HG03095 (cell line): Measurements from ENCODE around the gene CCDC117.
"Not testable (repeated sequence)": the region's sequence is repeated elsewhere in the genome, so short reads cannot be mapped to it uniquely, and the experiment has no call there.

Source experiments
- ATAC-seq: cut with Tn5 transposase; IDR thresholded peaks from one replicate; pipeline ENCODE4 v1.9.1; 2021; ENCODE audit warnings: moderate library complexity; ENCODE audit not compliant: unreplicated experiment

Gene CCDC117

GRCh38 chr22:28799606-28800307, 27.3 kb downstream of the CCDC117 start:
- ATAC-seq: peak; percentile 25

GRCh38 chr22:28800308-28801041, 28.0 kb downstream of the CCDC117 start, which contains the start of gene XBP1:
TSS of gene XBP1 (minus strand) at chr22:28800569.
- ATAC-seq: peak; percentile 76

GRCh38 chr22:28801845-28802594, 29.5 kb downstream of the CCDC117 start:
- ATAC-seq: no peak

- no peak for ATAC-seq
Measured at GRCh38 chr22:28802595-28803123, 30.2 kb downstream of the CCDC117 start.

GRCh38 chr22:28805426-28805825, 32.9 kb downstream of the CCDC117 start:
- not testable (repeated sequence) for ATAC-seq

GRCh38 chr22:28808716-28809355, 36.3 kb downstream of the CCDC117 start:
- no peak for ATAC-seq

- ATAC-seq: no peak
Measured at GRCh38 chr22:28810821-28811491, 38.5 kb downstream of the CCDC117 start.

GRCh38 chr22:28812516-28812915, 40.0 kb downstream of the CCDC117 start:
- no peak for ATAC-seq

- ATAC-seq: no peak
Measured at GRCh38 chr22:28813772-28814518, 41.5 kb downstream of the CCDC117 start.

- no peak for ATAC-seq
Measured at GRCh38 chr22:28815111-28815510, 42.6 kb downstream of the CCDC117 start.

- ATAC-seq: no peak
Measured at GRCh38 chr22:28815729-28816128, 43.2 kb downstream of the CCDC117 start.

- no peak for ATAC-seq
Measured at GRCh38 chr22:28817064-28817463, 44.6 kb downstream of the CCDC117 start.

- no peak for ATAC-seq
Measured at GRCh38 chr22:28817919-28818859, 45.7 kb downstream of the CCDC117 start.

GRCh38 chr22:28819253-28820096, 47.0 kb downstream of the CCDC117 start:
- peak; percentile 39 for ATAC-seq

- no peak for ATAC-seq
Measured at GRCh38 chr22:28820885-28821284, 48.4 kb downstream of the CCDC117 start.

- no peak for ATAC-seq
Measured at GRCh38 chr22:28821452-28821851, 49.0 kb downstream of the CCDC117 start.

- no peak for ATAC-seq
Measured at GRCh38 chr22:28822930-28823551, 50.5 kb downstream of the CCDC117 start.
